Neuronal stem cell (in vitro differentiated cells): Measurements from ENCODE around the gene CHERP.

ENCODE experiments used
- DNase-seq: peaks from one replicate; pipeline ENCODE4 v3.0.0-alpha.2; 2013; ENCODE audit warnings: low spot score
- H2AFZ ChIP-seq: one replicate; pipeline ENCODE4 v1.6.1; 2013; ENCODE audit warnings: mild to moderate bottlenecking, low read length, inconsistent platforms
- H2AK5ac ChIP-seq: 2 replicates; pipeline ENCODE4 v1.6.1; 2013; ENCODE audit warnings: low read depth, mild to moderate bottlenecking, inconsistent platforms, low read length, moderate library complexity, mixed read lengths
- H2BK120ac ChIP-seq: 2 replicates; pipeline ENCODE4 v1.6.1; 2013; ENCODE audit warnings: low read depth, mild to moderate bottlenecking, inconsistent platforms, low read length, moderate library complexity, mixed read lengths
- H2BK12ac ChIP-seq: one replicate; pipeline ENCODE4 v1.6.1; 2013; ENCODE audit warnings: low read length, inconsistent platforms
- H2BK15ac ChIP-seq: 2 replicates; pipeline ENCODE4 v1.6.1; 2013; ENCODE audit warnings: mild to moderate bottlenecking, low read length, inconsistent platforms, mixed read lengths
- H2BK5ac ChIP-seq: one replicate; pipeline ENCODE4 v1.6.1; 2013; ENCODE audit warnings: inconsistent platforms, mild to moderate bottlenecking, low read length, moderate library complexity
- H3K14ac ChIP-seq: one replicate; pipeline ENCODE4 v1.6.1; 2013; ENCODE audit warnings: low read length, inconsistent platforms
- H3K18ac ChIP-seq: 2 replicates; pipeline ENCODE4 v1.6.1; 2013; ENCODE audit warnings: low read length, inconsistent platforms
- H3K23ac ChIP-seq: 2 replicates; pipeline ENCODE4 v1.6.1; 2013; ENCODE audit warnings: low read depth, mild to moderate bottlenecking, mixed read lengths, low read length, inconsistent platforms; ENCODE audit not compliant: poor library complexity
- H3K27ac ChIP-seq: replicated peaks from 3 replicates; pipeline ENCODE4 v1.5.1; 2013; ENCODE audit warnings: low read length, inconsistent platforms
- H3K27me3 ChIP-seq, 3 experiments: 2 replicates each; pipeline ENCODE4 v1.6.1; 2013; ENCODE audit warnings: low read length in 3 of 3, mild to moderate bottlenecking in 2 of 3, inconsistent platforms in 1 of 3, low read depth in 1 of 3, mixed read lengths in 1 of 3, moderate library complexity in 1 of 3; ENCODE audit not compliant: control insufficient read depth in 3 of 3, insufficient read depth in 3 of 3
- H3K36me3 ChIP-seq, 2 donors: replicated peaks in 1 of 2; 2 replicates each; pipeline ENCODE4 v1.6.1; 2013; ENCODE audit warnings: low read length in 2 of 2; ENCODE audit not compliant: control insufficient read depth in 2 of 2, insufficient read depth in 2 of 2
- H3K4ac ChIP-seq: 2 replicates; pipeline ENCODE4 v1.6.1; 2013; ENCODE audit warnings: inconsistent platforms, mild to moderate bottlenecking, low read length, moderate library complexity
- H3K4me1 ChIP-seq, 2 donors: 1 replicate in 1 of 2; 2 replicates in 1 of 2; pipeline ENCODE4 v1.6.1; 2013; ENCODE audit warnings: low read length in 2 of 2, low read depth in 1 of 2; ENCODE audit not compliant: control insufficient read depth in 2 of 2, insufficient read depth in 1 of 2
- H3K4me2 ChIP-seq: one replicate; pipeline ENCODE4 v1.6.1; 2013; ENCODE audit warnings: mild to moderate bottlenecking, low read length, inconsistent platforms; ENCODE audit not compliant: insufficient read depth, poor library complexity, severe bottlenecking
- H3K4me3 ChIP-seq, 2 donors: 2 replicates each; pipeline ENCODE4 v1.5.1; 2013; ENCODE audit warnings: low read length in 2 of 2, mild to moderate bottlenecking in 2 of 2, inconsistent platforms in 1 of 2, moderate library complexity in 1 of 2
- H3K79me1 ChIP-seq: one replicate; pipeline ENCODE4 v1.6.1; 2013; ENCODE audit warnings: low read depth, mild to moderate bottlenecking, inconsistent platforms, low read length, moderate library complexity
- H3K9ac ChIP-seq: one replicate; pipeline ENCODE4 v1.6.1; 2013; ENCODE audit warnings: mild to moderate bottlenecking, low read depth, low read length, inconsistent platforms; ENCODE audit not compliant: poor library complexity
- H3K9me3 ChIP-seq, 2 donors: replicated peaks in 1 of 2; 2 replicates each; pipeline versions ENCODE3 to v1.6.1; 2013; ENCODE audit warnings: low read length in 2 of 2, mild to moderate bottlenecking in 2 of 2, inconsistent platforms in 1 of 2, low read depth in 1 of 2, mixed read lengths in 1 of 2, moderate library complexity in 1 of 2; ENCODE audit not compliant: control insufficient read depth in 2 of 2, insufficient read depth in 1 of 2
- H4K8ac ChIP-seq: one replicate; pipeline ENCODE4 v1.6.1; 2013; ENCODE audit warnings: low read depth, mild to moderate bottlenecking, inconsistent platforms, low read length, moderate library complexity
- H4K91ac ChIP-seq: one replicate; pipeline ENCODE4 v1.6.1; 2013; ENCODE audit warnings: low read length, low read depth, mild to moderate bottlenecking, inconsistent platforms; ENCODE audit not compliant: poor library complexity
- WGBS, 2 donors: extraction: QIAGEN DNeasy Blood & Tissue Kit; methylation state at CpG; one replicate each; pipeline ENCODE4 v1.1.7; 2013; ENCODE audit warnings: missing lambda C conversion rate in 2 of 2, mixed read lengths in 1 of 2; ENCODE audit not compliant: insufficient read length in 2 of 2, insufficient replicate concordance in 1 of 2; ENCODE audit errors: extremely low coverage in 2 of 2; 5-methylcytosine and 5-hydroxymethylcytosine counted together

Gene CHERP

GRCh38 chr19:16564842-16565241, 22.6 kb upstream of the CHERP start:
- no peak overlapping the region for H2BK120ac ChIP-seq
- H4K91ac ChIP-seq = no peak overlapping the region
- no peak overlapping the region for H2BK5ac ChIP-seq
- no peaks in the 10 kb centered on the region for H3K4me1 ChIP-seq
- no peak overlapping the region for H3K23ac ChIP-seq
- H3K18ac ChIP-seq = no peak overlapping the region
- H4K8ac ChIP-seq = no peak overlapping the region
- H2AK5ac ChIP-seq = no peak overlapping the region
- no peak overlapping the region for H3K14ac ChIP-seq
- no peak overlapping the region for H2BK12ac ChIP-seq
- H3K27ac ChIP-seq = no peak overlapping the region
- H2BK15ac ChIP-seq = no peak overlapping the region
- peaks cover 31 to 80% of the 10 kb centered on the region in 2 donors for H3K36me3 ChIP-seq
- no peak for DNase-seq
- H3K27me3 ChIP-seq = no peaks in the 10 kb centered on the region
- no peak overlapping the region for H3K4me2 ChIP-seq
- no peak overlapping the region for H3K4ac ChIP-seq
- no peak overlapping the region for H3K9ac ChIP-seq
- H3K9me3 ChIP-seq = peaks cover 0 to 1% of the 10 kb centered on the region in 2 donors
- peaks cover 5% of the 10 kb centered on the region for H3K79me1 ChIP-seq
- H2AFZ ChIP-seq = no peak overlapping the region
- H3K4me3 ChIP-seq = no peak overlapping the region
- no CpG with 5 or more reads among the region's 7 CpGs for WGBS, 2 donors

DNA sequence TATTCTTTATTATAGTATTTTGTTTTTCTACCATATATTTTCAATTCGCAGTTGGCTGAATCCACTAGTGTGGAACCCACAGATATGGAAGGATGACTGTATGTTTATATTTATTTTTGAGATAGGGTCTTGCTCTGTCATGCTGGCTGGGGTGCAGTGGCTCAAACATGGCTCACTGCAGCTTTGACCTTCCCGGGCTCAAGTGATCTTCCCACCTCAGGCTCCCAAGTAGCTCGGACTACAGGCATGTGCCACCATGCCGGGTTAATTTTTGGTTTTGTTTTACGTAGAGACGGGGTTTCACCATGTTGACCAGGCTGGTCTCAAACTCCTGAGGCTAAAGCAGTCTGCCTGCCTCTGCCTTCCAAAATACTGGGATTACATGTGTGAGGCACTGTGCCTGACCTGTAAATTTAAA, 20.4 kb upstream of the CHERP start:
- H3K9me3 ChIP-seq = peaks cover 0 to 1% of the 10 kb centered on the region in 2 donors
- no peak overlapping the region for H2BK120ac ChIP-seq
- H3K27ac ChIP-seq = no peak overlapping the region
- no peak overlapping the region for H2AK5ac ChIP-seq
- H3K4me1 ChIP-seq = no peaks in the 10 kb centered on the region
- no peak overlapping the region for H2BK12ac ChIP-seq
- no peak overlapping the region for H4K91ac ChIP-seq
- H3K9ac ChIP-seq = no peak overlapping the region
- H3K23ac ChIP-seq = no peak overlapping the region
- H2AFZ ChIP-seq = no peak overlapping the region
- no peak overlapping the region for H3K18ac ChIP-seq
- peaks cover 24 to 77% of the 10 kb centered on the region in 2 donors for H3K36me3 ChIP-seq
- DNase-seq = no peak
- H3K14ac ChIP-seq = no peak overlapping the region
- H3K79me1 ChIP-seq = no peaks in the 10 kb centered on the region
- WGBS, 2 donors = no CpG with 5 or more reads among the region's 6 CpGs
- H3K4me3 ChIP-seq = no peak overlapping the region
- H4K8ac ChIP-seq = no peak overlapping the region
- no peak overlapping the region for H2BK15ac ChIP-seq
- H3K4ac ChIP-seq = no peak overlapping the region
- H3K27me3 ChIP-seq = no peaks in the 10 kb centered on the region
- no peak overlapping the region for H3K4me2 ChIP-seq
- no peak overlapping the region for H2BK5ac ChIP-seq

DNA sequence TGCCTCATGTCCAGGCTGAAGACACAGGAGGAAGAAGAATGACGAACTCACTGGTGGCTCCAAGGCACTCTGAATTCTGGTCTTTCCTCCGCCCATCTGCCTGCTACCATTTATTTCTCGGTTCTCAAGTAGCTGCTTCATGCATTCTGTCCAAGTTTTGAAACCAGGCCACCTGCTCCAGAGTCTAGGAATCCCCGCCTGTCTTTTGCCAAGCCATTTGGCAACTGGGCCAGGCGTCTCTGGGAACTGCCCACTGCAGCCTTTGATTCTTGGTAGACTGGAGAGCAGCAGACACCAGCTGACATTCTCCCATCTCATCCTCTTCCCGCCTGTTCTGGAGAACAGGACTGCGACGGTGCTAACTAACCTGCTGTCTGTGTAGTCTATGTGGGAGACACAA, 19.1 kb upstream of the CHERP start:
- H2BK5ac ChIP-seq = no peak overlapping the region
- no peaks in the 10 kb centered on the region for H3K27me3 ChIP-seq
- WGBS, 2 donors = no CpG with 5 or more reads among the region's 8 CpGs
- no peak overlapping the region for H3K23ac ChIP-seq
- no peak overlapping the region for H3K4ac ChIP-seq
- no peak overlapping the region for H3K14ac ChIP-seq
- no peak overlapping the region for H4K8ac ChIP-seq
- H3K18ac ChIP-seq = no peak overlapping the region
- no peak overlapping the region for H2BK12ac ChIP-seq
- H3K27ac ChIP-seq = no peak overlapping the region
- DNase-seq = no peak
- H3K4me1 ChIP-seq = no peaks in the 10 kb centered on the region
- no peak overlapping the region for H4K91ac ChIP-seq
- no peak overlapping the region for H3K4me3 ChIP-seq
- H3K9me3 ChIP-seq = peaks cover 0 to 1% of the 10 kb centered on the region in 2 donors
- no peaks in the 10 kb centered on the region for H3K79me1 ChIP-seq
- H3K9ac ChIP-seq = no peak overlapping the region
- H2BK120ac ChIP-seq = no peak overlapping the region
- no peak overlapping the region for H3K4me2 ChIP-seq
- peaks cover 21 to 71% of the 10 kb centered on the region in 2 donors for H3K36me3 ChIP-seq
- no peak overlapping the region for H2AFZ ChIP-seq
- H2BK15ac ChIP-seq = no peak overlapping the region
- no peak overlapping the region for H2AK5ac ChIP-seq

GRCh38 chr19:16559780-16560276, 17.6 kb upstream of the CHERP start:
- Histone ChIP-seq H2BK5ac (no peak overlapping the region), H3K27ac (no peak overlapping the region), H3K14ac (no peak overlapping the region), H3K18ac (no peak overlapping the region), H2BK12ac (no peak overlapping the region), H3K9ac (no peak overlapping the region), H2AFZ (no peak overlapping the region), H2BK120ac (no peak overlapping the region), H2BK15ac (no peak overlapping the region), H3K36me3 (peaks cover 27 to 72% of the 10 kb centered on the region in 2 donors), H3K4me2 (no peak overlapping the region), H3K27me3 (no peaks in the 10 kb centered on the region), H3K79me1 (peaks cover 2% of the 10 kb centered on the region), H3K23ac (no peak overlapping the region), H2AK5ac (no peak overlapping the region), H4K8ac (no peak overlapping the region), H3K4ac (no peak overlapping the region), H3K4me3 (no peak overlapping the region), H4K91ac (no peak overlapping the region), H3K4me1 (no peaks in the 10 kb centered on the region), H3K9me3 (peaks cover 0 to 1% of the 10 kb centered on the region in 2 donors)
- no peak for DNase-seq
- WGBS, 2 donors = no CpG with 5 or more reads among the region's 10 CpGs
